Karpas-422 (cell line): ENCODE measurements around the gene AGPAT2. TPM values are rescaled to one million over a fixed set of nuclear protein-coding genes. Genes with fewer than 3 reads are reported as not detected.

Source experiments
- DNase-seq: peaks from one replicate; pipeline ENCODE4 v3.0.0-alpha.2; 2015
- H2AFZ ChIP-seq: fragments of 200-600 bp; sonication (generic); 2 replicates; pipeline ENCODE4 v1.6.1; 2014; ENCODE audit warnings: antibody characterized with exemption, low read length, mixed read lengths
- H3K27ac ChIP-seq: fragments of 200-600 bp; sonication (generic); 2 replicates; pipeline ENCODE4 v1.5.1; 2014; ENCODE audit warnings: mild to moderate bottlenecking, low read length, moderate library complexity
- H3K27me3 ChIP-seq: fragments of 200-600 bp; sonication (generic); 2 replicates; pipeline ENCODE4 v1.6.1; 2014; ENCODE audit warnings: low read length, mixed read lengths
- H3K36me3 ChIP-seq: fragments of 200-600 bp; sonication (generic); 2 replicates; pipeline ENCODE4 v1.6.1; 2014; ENCODE audit warnings: low read length, mixed read lengths; ENCODE audit not compliant: insufficient read depth
- H3K4me1 ChIP-seq: fragments of 200-600 bp; sonication (generic); 2 replicates; pipeline ENCODE4 v1.6.1; 2014; ENCODE audit warnings: mild to moderate bottlenecking, low read length, mixed read lengths
- H3K4me2 ChIP-seq: fragments of 200-600 bp; sonication (generic); 2 replicates; pipeline ENCODE4 v1.6.1; 2014; ENCODE audit warnings: low read length, low read depth, mild to moderate bottlenecking; ENCODE audit not compliant: poor library complexity, severe bottlenecking
- H3K4me3 ChIP-seq: fragments of 200-600 bp; sonication (generic); 2 replicates; pipeline ENCODE4 v1.5.1; 2014; ENCODE audit warnings: mild to moderate bottlenecking, antibody characterized with exemption, low read length, mixed read lengths
- H3K79me2 ChIP-seq: fragments of 200-600 bp; sonication (generic); 2 replicates; pipeline ENCODE4 v1.6.1; 2014; ENCODE audit warnings: mild to moderate bottlenecking, low read length, mixed read lengths
- H3K9ac ChIP-seq: fragments of 200-600 bp; sonication (generic); 2 replicates; pipeline ENCODE4 v1.6.0; 2014; ENCODE audit warnings: low read length
- H3K9me2 ChIP-seq: fragments of 200-600 bp; sonication (generic), shearing (Covaris generic); replicated peaks from 2 replicates; pipeline ENCODE4 v1.6.0; 2014; ENCODE audit warnings: mild to moderate bottlenecking, low read length, moderate library complexity; ENCODE audit not compliant: insufficient read depth
- H3K9me3 ChIP-seq: fragments of 300-700, 200-600 bp; sonication (generic); 2 replicates; pipeline ENCODE4 v1.6.1; 2014; ENCODE audit warnings: low read length, mixed read lengths
- H4K20me1 ChIP-seq: fragments of 200-600 bp; sonication (generic); 2 replicates; pipeline ENCODE4 v1.6.1; 2014; ENCODE audit warnings: mild to moderate bottlenecking, antibody characterized with exemption, low read length, low read depth; ENCODE audit not compliant: insufficient read depth
- total RNA-seq: library from RNA; depleted of rRNA; stranded (reverse); fragments of >200 nt; shearing (Covaris generic); gene quantifications from 2 replicates; pipeline ENCODE4 v1.2.3, GENCODE V29; 2014; ENCODE audit warnings: low replicate concordance

The AGPAT2 gene
- total RNA-seq, 1 experiment from 2014 or later = 12.3 TPM

DNA sequence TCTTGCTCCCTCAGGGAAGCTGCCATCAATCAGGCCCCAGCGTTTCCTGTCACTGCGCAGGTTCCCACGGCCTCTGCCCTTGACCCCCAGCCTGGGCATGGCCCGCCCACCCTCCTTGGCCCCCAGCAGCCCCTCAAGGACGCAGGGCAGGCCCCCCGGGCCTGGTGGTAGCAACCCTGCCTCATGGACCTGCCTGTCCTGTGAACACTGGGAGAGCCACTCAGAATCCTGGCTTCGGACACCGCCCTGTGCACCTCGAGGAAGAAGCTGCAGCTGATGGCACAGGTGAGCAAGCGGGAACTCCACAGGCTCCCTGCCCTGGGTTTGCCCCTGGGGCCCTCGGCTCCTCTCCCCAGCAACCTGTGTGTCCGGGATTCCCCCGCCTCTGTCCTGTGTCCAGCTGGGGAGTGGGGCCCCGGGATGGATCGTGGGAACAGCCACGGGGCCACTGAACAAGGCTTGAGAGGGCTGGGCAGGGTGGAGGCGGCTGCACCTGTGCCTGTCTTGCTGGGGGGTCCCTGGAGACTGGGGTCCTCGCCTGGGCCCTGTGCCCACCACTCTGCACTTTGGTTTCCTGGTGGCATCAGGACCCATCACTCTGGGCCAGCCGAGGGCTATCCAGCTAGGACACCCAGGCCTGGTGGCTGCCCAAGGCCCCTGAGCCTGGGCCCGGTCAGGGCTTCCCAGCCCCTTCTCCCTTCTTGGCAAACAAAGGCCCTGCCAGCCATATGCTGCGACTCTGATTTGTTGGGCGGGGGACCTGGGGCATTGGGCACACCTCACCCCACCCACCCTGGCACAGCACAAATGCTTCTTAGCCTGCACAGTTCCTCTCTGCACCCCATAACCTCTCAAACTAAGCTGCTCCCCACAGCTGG, 58.0 kb downstream of the AGPAT2 start:
- H3K9me2 ChIP-seq = no peaks in the 10 kb centered on the region
- H3K36me3 ChIP-seq = no peaks in the 10 kb centered on the region
- H3K9ac ChIP-seq = no peak overlapping the region
- 0 out of 2 replicates have a peak, but pooled peaks cover 4% of the 10 kb centered on the region for H4K20me1 ChIP-seq
- H3K4me1 ChIP-seq = no peaks in the 10 kb centered on the region
- H3K4me2 ChIP-seq = no peak overlapping the region
- H3K27me3 ChIP-seq = no peaks in the 10 kb centered on the region
- H3K79me2 ChIP-seq = no peaks in the 10 kb centered on the region
- no peaks in the 10 kb centered on the region for H3K9me3 ChIP-seq
- no peak for DNase-seq
- H3K27ac ChIP-seq = no peak overlapping the region
- no peak overlapping the region for H3K4me3 ChIP-seq
- H2AFZ ChIP-seq = no peak overlapping the region

- no peak overlapping the region for H2AFZ ChIP-seq
- H3K4me2 ChIP-seq = no peak overlapping the region
- no peak overlapping the region for H3K9ac ChIP-seq
- no peaks in the 10 kb centered on the region for H3K79me2 ChIP-seq
- no peak overlapping the region for H3K27ac ChIP-seq
- no peaks in the 10 kb centered on the region for H3K9me2 ChIP-seq
- no peaks in the 10 kb centered on the region for H3K36me3 ChIP-seq
- H3K9me3 ChIP-seq = no peaks in the 10 kb centered on the region
- H3K27me3 ChIP-seq = no peaks in the 10 kb centered on the region
- no peak for DNase-seq
- no peaks in the 10 kb centered on the region for H3K4me1 ChIP-seq
- H4K20me1 ChIP-seq = 0 out of 2 replicates have a peak, but pooled peaks cover 4% of the 10 kb centered on the region
- no peak overlapping the region for H3K4me3 ChIP-seq
Measured at GRCh38 chr9:136628268-136628667, 59.0 kb downstream of the AGPAT2 start.

DNA sequence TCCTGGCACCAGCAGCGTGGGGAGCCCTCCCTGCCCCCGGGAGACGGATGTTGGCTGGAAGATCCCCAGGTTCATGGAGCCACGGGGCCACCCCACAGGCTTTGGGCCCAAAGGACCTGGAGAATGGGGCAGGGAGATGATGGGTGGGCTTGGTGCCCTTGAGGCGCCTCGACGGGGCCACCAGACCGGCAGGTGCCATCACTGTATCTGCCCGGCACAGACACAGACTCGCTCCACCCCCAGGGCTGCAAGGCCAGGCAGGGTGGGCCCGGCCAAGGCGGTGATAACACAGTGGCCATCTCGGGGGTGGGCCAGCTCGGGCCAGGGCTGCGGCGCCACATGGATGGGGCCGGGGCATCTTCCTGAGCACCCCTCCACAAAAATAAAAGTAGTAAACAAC, 59.6 kb downstream of the AGPAT2 start:
- H3K9me3 ChIP-seq = no peaks in the 10 kb centered on the region
- no peaks in the 10 kb centered on the region for H3K9me2 ChIP-seq

DNA sequence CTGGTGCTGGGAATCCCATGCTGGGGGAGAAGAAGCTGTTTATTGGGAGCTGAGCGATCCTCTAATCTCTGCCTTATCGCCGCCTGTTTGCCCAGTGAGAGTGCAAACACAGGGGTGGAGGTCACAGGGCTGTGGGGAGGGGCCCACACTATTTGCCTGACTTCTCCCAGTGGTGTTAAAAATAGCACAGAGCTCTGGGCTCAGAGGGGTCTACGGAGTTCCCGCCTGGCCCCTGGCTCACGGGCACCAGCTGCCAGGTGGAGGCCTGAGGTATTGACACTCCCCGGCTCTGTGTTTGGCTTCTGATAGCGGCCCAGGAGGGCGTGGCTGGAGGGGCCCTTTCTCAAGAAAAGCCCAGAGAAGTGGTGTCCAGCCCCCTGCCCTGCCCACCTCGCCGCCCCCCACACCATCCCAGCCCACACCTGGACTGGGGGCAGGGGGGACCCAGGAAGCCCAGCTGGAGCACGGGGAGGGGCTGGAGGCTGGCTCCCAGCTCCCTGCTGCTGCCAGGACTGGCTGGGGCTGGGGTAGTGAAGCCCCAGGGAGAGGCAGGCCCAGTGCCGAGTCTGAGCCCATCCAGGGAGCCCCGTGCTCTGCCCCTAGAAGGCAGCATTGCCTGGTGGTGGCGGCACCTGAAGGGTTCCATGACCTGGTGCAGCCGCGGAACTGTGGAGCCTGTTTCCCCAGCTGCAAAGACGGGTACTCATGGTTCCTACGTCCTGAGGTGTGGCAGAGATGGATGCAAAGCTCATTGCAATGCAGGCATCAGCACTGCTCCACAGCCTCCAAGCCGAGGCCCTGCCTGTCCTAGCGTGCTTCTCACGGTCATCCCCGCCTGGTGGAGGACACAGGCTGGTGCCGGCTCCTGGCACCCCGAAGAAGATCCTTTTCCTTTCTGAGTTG, 60.3 kb downstream of the AGPAT2 start:
- DNase-seq = no peak
- no peaks in the 10 kb centered on the region for H3K27me3 ChIP-seq
- H3K9ac ChIP-seq = no peak overlapping the region

More for the DNA sequence above, 59.6 kb downstream of the AGPAT2 start:
- Histone ChIP-seq H3K4me2 (no peak overlapping the region), H3K4me3 (no peak overlapping the region), H3K4me1 (no peaks in the 10 kb centered on the region), H2AFZ (no peak overlapping the region), H3K36me3 (no peaks in the 10 kb centered on the region), H4K20me1 (0 out of 2 replicates have a peak, but pooled peaks cover 4% of the 10 kb centered on the region), H3K9ac (no peak overlapping the region), H3K79me2 (no peaks in the 10 kb centered on the region), H3K27ac (no peak overlapping the region), H3K27me3 (no peaks in the 10 kb centered on the region)
- no peak for DNase-seq

DNA sequence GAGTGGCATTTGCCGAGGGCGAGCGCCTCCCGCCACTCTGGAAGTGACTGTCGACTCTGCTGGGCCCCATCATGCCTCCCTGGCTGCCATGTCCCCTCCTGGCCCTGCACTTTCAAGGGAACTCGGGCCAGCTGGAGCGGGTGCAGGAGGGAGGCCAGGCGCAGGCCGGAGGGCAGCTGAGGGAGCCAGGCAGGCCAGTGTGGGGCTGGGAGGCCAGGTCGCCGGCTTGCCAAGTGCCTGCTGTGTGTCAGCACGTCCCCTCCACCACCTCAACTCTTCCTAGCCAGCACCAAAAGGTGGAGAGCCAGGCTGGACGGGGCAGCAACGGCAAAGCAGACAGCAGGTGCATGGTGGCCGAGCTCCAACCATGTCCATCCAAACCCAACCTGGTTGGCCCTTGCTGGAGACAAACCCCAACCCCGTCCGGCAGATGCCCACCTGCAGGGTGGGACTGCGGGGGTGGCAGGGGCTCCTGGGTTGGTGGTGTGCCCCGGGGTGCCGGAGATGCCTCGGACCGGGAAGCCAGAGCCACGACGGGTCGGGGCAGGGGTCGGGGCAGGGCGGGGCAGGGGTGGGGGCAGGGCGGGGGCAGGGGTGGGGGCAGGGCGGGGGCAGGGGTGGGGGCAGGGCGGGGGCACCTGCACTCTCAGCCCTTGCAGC, 61.1 kb downstream of the AGPAT2 start:
- no peak overlapping the region for H2AFZ ChIP-seq
- no peak overlapping the region for H3K9ac ChIP-seq
- H3K36me3 ChIP-seq = no peaks in the 10 kb centered on the region
- H3K4me1 ChIP-seq = no peaks in the 10 kb centered on the region
- no peaks in the 10 kb centered on the region for H3K9me3 ChIP-seq
- H3K27ac ChIP-seq = no peak overlapping the region
- H3K4me3 ChIP-seq = no peak overlapping the region
- no peak for DNase-seq
- H3K9me2 ChIP-seq = no peaks in the 10 kb centered on the region
- no peaks in the 10 kb centered on the region for H3K27me3 ChIP-seq
- H3K4me2 ChIP-seq = no peak overlapping the region
- H4K20me1 ChIP-seq = 0 out of 2 replicates have a peak, but pooled peaks cover 4% of the 10 kb centered on the region
- no peaks in the 10 kb centered on the region for H3K79me2 ChIP-seq

More for the DNA sequence above, 60.3 kb downstream of the AGPAT2 start:
- Histone ChIP-seq H4K20me1 (0 out of 2 replicates have a peak, but pooled peaks cover 4% of the 10 kb centered on the region), H3K9me2 (no peaks in the 10 kb centered on the region), H3K4me3 (no peak overlapping the region), H3K9me3 (no peaks in the 10 kb centered on the region), H2AFZ (no peak overlapping the region), H3K79me2 (no peaks in the 10 kb centered on the region), H3K4me2 (no peak overlapping the region), H3K36me3 (no peaks in the 10 kb centered on the region), H3K4me1 (no peaks in the 10 kb centered on the region), H3K27ac (no peak overlapping the region)

- H3K4me2 ChIP-seq = no peak overlapping the region
- H3K27me3 ChIP-seq = no peaks in the 10 kb centered on the region
- H3K4me1 ChIP-seq = no peaks in the 10 kb centered on the region
- H2AFZ ChIP-seq = no peak overlapping the region
- no peak overlapping the region for H3K27ac ChIP-seq
- no peak for DNase-seq
- 0 out of 2 replicates have a peak, but pooled peaks cover 4% of the 10 kb centered on the region for H4K20me1 ChIP-seq
- H3K9ac ChIP-seq = no peak overlapping the region
- no peaks in the 10 kb centered on the region for H3K36me3 ChIP-seq
- H3K9me3 ChIP-seq = no peaks in the 10 kb centered on the region
- no peaks in the 10 kb centered on the region for H3K79me2 ChIP-seq
- H3K4me3 ChIP-seq = no peak overlapping the region
- H3K9me2 ChIP-seq = no peaks in the 10 kb centered on the region
Measured at GRCh38 chr9:136625101-136626065, 61.9 kb downstream of the AGPAT2 start.

DNA sequence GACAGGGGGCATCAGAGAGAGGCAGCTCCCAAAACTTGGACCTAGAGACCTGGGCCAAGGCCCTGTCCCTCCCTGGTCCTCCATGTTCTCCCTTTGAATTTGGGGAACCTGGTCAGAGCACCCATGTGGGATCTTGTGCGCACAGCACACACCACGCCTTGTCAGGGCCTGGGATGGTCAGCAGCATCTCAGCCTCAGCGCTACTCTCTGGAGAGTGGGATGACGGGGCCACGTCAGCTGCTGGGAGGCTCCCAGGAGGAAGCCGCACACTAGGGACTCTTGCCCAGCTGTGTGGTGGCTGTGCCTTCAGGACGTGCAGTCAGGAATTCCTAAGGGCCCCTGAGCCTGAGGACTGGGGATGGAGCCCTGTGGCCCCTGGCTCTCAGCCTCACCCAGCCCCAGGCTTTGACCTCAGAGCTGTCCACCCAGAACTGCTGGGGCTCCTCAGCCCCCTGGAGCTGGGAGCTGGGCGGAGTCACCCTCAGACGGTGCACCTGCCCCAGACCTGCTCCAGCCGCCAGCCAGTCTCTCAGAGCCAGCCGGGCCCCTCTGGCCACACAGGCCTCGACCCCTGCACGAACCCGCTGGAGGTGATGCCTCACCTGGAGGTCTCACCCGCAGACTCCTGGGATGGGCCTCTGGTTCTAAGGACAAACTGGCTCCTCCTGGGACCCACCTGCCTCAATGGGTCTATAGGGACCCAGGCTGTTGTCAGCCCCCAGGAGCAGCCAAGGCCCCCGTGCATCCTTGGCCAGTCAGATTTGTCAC, 62.9 kb downstream of the AGPAT2 start:
- Histone ChIP-seq H3K9ac (no peak overlapping the region), H3K79me2 (no peaks in the 10 kb centered on the region), H2AFZ (no peak overlapping the region), H3K27ac (no peak overlapping the region), H3K4me2 (no peak overlapping the region), H4K20me1 (0 out of 2 replicates have a peak, but pooled peaks cover 4% of the 10 kb centered on the region), H3K4me3 (no peak overlapping the region), H3K36me3 (no peaks in the 10 kb centered on the region), H3K27me3 (no peaks in the 10 kb centered on the region), H3K9me2 (no peaks in the 10 kb centered on the region), H3K9me3 (no peaks in the 10 kb centered on the region), H3K4me1 (no peaks in the 10 kb centered on the region)
- DNase-seq = no peak
